PC-9 (cell line): ENCODE data around the gene CFH.

Source experiments
- EZH2 ChIP-seq: fragments of 200-600 bp; sonication (generic); IDR thresholded peaks from 2 replicates; pipeline ENCODE4 v1.8.0; 2017; ENCODE audit warnings: antibody characterized with exemption, low read depth
- TF ChIP-seq, protein P1 (sequence below): fragments of 200-600 bp; sonication (generic); conservative IDR thresholded peaks from 2 replicates; pipeline ENCODE4 v1.6.1; 2017; ENCODE audit warnings: mixed run types, antibody characterized with exemption, mild to moderate bottlenecking, moderate library complexity

DNA sequence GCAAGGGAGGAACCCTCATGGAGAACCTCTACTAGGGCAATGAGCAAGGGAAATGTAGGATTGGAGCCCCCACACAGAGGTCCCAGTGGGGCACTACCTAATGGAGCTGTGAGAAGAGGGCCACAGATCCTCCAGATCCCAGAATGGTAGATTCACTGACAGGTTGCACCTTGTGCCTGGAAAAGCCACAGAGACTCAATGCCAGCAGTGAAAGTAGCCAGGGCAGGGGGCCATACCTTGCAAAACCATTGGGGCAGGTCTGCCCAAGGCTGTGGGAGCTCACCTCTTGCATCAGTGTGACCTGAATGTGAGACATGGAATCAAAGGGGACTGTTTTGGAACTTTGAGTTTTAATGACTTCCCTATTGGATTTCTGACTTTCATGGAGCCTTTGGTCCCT, 17.9 kb downstream of the CFH start:
- TF ChIP-seq, protein P1, sequence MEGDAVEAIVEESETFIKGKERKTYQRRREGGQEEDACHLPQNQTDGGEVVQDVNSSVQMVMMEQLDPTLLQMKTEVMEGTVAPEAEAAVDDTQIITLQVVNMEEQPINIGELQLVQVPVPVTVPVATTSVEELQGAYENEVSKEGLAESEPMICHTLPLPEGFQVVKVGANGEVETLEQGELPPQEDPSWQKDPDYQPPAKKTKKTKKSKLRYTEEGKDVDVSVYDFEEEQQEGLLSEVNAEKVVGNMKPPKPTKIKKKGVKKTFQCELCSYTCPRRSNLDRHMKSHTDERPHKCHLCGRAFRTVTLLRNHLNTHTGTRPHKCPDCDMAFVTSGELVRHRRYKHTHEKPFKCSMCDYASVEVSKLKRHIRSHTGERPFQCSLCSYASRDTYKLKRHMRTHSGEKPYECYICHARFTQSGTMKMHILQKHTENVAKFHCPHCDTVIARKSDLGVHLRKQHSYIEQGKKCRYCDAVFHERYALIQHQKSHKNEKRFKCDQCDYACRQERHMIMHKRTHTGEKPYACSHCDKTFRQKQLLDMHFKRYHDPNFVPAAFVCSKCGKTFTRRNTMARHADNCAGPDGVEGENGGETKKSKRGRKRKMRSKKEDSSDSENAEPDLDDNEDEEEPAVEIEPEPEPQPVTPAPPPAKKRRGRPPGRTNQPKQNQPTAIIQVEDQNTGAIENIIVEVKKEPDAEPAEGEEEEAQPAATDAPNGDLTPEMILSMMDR: no peak
- no peak for TF ChIP-seq EZH2
